Stimulated activated CD8-positive, alpha-beta memory T cell treated with anti-CD3 and anti-CD28 coated beads, Interleukin-7, amount 100 ng/mL, for 24 hours (primary cell): ENCODE results near the gene CCR5AS.
"Not testable (repeated sequence)": the region's sequence is repeated elsewhere in the genome, so short reads cannot be mapped to it uniquely, and the experiment has no call there.

Source experiments
- DNase-seq: peaks from one replicate; pipeline ENCODE4 v3.0.0-alpha.2; 2020; ENCODE audit warnings: low read depth

The CCR5AS gene

GRCh38 chr3:46354984-46355383, 51.9 kb downstream of the CCR5AS start:
- no peak for DNase-seq

DNA sequence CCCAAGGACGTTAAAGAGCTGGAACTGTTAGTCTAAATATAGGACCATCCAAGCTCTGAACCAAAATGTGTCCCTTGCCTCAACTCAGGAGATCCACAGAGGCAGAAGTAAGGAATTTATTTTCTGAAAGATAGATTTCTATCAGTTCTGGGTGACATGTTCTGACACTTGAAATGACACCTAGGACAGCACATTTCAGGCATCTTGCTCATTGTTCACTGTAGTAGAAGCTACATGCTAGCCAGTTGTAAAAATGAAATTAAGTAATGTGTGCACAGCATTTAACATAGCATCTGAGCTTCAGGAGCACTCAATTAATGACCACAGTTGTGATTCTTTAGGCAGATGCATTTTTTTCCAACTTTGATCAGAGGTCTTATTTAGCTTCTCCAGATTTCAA, 52.4 kb downstream of the CCR5AS start:
- no peak for DNase-seq

DNA sequence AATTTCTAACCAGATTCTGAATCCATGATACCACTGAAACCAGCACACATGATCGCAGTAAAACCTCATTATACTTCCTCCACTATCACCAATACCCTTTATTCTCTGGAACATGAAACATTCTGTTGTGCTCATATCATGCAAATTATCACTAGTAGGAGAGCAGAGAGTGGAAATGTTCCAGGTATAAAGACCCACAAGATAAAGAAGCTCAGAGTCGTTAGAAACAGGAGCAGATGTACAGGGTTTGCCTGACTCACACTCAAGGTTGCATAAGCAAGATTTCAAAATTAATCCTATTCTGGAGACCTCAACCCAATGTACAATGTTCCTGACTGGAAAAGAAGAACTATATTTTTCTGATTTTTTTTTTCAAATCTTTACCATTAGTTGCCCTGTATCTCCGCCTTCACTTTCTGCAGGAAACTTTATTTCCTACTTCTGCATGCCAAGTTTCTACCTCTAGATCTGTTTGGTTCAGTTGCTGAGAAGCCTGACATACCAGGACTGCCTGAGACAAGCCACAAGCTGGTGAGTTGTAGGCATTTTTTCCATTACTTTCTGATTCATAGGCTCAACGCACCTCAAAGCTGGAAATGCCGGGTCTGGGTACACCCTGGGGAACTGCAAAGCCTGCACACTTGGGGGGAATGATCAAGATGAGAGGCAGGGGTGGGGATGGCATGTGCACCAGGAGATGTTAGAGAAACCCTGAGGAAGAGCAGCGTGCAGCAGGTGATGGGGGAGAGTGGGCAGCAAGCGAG, 53.0 kb downstream of the CCR5AS start, which contains the start of gene CCR2:
CCR2 (plus strand) TSS at position 465 of the 764 bp plus-strand sequence. CDS start 3,417 bp downstream, outside the sequence.
- no peak for DNase-seq

GRCh38 chr3:46353090-46353489, 53.8 kb downstream of the CCR5AS start:
- DNase-seq, result no peak

DNA sequence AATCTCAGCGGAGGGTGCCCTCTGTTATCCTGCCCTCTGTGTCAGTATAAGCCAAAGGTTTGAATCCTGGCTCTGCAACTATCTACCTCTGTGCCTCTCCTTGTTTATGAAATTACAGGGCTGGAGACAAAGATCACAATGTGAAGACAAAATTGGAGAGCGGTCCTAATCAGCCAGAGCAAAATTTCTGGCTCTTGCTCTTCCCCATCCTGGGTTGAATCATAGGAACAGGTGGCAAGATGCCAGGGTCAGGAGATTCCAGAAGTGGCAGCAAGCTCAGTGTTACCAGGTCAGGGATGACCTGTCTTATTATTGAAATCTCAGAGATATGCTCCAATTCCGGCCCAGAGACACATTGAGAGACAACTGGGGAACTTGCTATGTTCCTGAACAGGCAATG, 55.2 kb downstream of the CCR5AS start:
- no peak for DNase-seq

- no peak for DNase-seq
Observed at GRCh38 chr3:46350262-46350565, 56.7 kb downstream of the CCR5AS start.

DNA sequence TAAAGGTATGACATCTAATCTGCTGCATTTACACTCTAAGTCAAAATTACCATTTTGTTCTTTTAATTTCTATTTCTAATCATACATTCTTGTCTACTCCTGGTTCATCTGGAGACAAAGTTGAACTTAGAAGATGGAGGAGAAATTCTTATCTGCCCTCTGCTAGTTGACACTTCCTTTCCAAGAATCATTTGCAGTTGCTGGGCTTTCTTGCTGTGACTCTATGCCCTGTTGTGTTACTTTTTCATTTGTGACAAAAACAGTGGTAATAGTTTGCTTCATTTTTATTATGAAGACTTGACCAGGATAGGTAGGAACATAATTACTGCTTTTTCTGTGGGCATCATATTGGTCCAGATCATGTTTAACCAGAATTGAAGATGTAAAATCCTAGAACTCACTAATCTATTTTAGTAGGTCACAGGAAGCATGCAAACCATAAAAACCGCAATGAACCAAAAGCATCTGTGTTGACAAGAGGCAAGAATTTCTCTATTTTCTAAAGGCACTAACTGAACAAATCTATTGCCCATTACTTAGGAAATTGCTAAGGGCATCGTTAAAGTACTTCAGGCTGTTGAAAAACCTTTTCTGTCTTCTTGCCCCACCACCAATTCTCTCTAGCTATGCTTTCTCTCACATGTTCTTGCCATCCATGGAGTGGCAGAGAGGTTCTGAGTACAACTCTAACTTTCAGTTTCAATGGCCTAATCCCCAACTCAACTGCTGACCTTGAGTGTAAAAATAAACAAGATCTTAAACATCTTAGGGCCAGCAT, 57.2 kb downstream of the CCR5AS start:
- no peak for DNase-seq

DNA sequence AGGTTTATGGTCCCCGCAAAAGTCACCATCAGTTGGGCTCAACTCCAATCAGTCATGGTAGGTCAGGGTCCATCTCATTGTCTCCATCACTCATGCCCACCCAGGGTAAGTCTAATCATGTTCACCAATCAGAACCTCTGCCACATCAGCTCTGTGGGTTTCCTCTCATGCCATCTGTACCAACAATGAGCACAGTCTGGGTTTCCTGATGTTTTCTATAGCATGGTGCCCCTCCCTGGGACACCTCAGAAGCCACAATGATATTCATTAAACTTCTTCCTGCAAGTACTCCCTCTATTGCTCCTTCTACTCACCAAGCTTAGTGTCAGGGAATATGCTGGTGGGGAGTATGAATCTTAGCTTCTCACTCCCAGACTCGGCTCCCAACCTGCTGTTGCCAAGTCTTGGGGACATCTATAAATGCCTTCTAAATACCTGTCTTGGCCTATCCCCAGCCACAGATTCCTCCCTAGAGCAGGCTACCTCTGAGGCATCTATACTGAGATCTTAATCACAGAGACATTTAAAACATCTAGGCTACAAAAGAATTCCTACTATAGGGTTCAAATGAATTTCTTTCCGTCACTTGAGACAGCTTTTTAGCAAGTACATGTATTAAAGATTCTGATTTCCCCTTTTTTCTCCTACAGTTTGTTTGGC, 57.9 kb downstream of the CCR5AS start:
- DNase-seq, result no peak

GRCh38 chr3:46344476-46344875, 62.4 kb downstream of the CCR5AS start:
- DNase-seq, result no peak

- no peak for DNase-seq
Observed at GRCh38 chr3:46338840-46339239, 68.0 kb downstream of the CCR5AS start.

GRCh38 chr3:46337911-46338310, 69.0 kb downstream of the CCR5AS start:
- DNase-seq, result no peak

- no peak for DNase-seq
Observed at GRCh38 chr3:46335541-46335940, 71.3 kb downstream of the CCR5AS start.

GRCh38 chr3:46334741-46335478, 72.0 kb downstream of the CCR5AS start:
- no peak for DNase-seq

DNA sequence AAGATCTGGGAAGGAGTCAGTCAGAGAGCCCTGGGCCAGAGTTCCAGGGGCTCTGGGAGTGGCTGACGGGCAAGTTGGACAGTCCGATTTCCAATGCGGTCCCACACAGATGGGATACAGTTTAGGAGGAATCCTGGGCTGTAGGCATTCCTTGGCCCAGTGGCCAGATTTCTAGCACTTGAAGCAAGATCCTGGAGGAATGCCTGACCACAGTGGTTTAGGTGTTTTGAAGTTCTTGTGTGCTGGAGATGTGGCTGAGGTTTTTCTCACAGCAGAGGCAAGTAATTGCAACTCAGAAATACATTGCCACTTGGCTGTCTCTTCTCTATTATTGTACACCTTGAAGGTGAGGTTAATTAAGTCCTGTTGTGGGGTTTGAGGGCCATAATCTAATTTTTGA, 76.2 kb downstream of the CCR5AS start:
- DNase-seq, result not testable (repeated sequence)

DNA sequence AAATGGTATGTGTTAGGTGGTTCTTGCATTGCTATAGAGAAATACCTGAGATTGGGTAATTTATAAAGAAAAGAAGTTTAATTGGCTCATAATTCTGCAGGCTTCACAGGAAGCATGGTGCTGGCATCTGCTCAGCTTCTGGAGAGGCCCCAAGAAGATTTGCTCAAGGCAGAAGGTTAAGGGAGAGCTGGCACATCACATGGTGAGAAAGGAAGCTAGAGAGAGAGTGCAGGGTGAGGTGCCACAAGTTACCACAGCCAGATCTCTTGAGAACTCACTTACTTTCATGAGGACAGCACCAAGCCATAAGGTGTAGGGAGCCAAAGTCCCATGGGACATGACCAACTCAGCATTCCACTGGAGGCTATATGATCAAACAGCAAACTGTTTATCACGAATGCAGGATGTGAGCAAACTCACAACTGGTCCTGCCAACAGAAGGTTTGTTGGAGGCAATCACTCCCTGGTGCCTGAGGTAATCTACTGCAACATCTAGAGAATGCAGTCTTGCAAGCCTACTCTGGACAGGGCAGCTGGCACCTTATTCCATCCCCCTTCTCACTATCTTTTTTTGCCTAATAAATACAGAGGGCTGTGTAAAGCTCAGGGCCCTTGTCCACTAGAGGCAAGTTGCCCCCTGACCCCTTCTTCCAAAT, 81.1 kb downstream of the CCR5AS start:
- DNase-seq, result no peak

DNA sequence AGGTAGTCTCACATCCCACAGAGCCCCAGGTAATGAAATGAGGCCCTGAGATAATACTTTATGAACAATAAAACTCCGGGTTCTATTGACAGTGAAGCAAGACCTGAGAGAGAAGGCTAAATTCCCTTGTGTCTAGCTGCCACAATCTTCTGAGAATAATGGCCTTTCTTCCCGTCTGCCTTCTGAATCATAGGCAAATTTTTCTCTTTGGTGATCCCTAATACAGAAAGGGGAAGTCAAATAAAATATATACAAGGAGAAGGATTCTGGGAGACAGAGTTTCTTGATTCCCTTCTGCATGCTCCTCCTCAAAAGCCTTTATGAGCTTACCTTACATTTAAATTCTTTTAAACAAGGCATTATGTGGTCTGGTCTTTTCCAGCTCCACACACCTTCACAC, 82.8 kb downstream of the CCR5AS start:
- DNase-seq, result no peak

DNA sequence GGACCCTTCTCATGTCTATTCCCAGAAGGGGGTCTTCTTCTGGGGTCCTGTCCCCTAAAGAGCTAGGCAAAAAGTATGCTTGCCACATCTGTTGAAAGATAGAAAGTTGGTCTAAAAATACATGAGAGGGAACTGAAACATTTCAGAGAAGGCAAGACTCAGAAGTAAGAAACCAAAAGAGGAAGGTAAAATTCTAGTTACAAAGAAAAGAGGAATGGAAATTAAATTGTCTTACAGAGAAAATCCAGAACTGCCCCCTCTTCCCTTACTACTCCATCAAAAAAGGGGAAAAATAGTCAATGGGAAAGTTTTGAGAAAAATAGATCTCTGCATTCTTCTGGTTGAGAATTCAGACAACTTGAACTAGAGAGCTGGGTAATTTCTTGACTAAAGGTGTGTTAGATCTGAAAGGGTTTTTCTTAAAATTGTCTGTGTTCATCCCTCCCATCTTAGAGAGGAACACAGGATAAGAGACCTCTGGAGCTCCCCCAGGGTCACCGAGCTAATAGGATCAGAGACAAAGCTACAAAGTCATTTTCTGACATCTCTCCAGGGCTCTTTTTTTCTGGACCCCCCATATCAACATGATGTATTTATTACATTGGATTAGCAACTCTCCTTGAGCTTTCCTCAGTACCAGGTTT, 85.3 kb downstream of the CCR5AS start:
- DNase-seq, result no peak

GRCh38 chr3:46318207-46318927, 88.5 kb downstream of the CCR5AS start:
- no peak for DNase-seq

DNA sequence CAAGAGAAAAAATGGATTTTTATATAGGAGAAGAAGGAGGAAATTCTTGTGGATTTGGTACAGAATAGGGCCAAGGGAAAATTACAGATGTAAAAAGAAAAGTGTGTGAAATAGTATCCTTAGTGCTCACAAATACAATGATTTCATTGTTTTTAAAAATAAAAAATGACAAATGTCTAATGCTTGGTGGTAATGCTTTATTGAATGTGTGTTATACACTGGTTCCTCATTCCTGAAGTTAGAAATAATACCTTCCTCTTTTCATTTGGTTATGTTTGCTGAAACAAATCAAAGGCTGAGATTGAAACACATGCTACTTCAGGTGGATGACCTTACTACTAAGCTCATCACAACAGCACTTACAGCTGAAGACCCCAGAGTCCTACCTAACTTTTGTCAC, 90.7 kb downstream of the CCR5AS start:
- DNase-seq, result no peak

- no peak for DNase-seq
Observed at GRCh38 chr3:46314517-46314916, 92.3 kb downstream of the CCR5AS start.
